GM12801 (cell line): Measurements from ENCODE around the gene NUDT15.

Experiments used
- TF ChIP-seq, protein P1 (sequence below): IDR thresholded peaks from one replicate; pipeline ENCODE4 v1.5.1; 2011; ENCODE audit warnings: control low read depth; ENCODE audit not compliant: insufficient read length; ENCODE audit errors: extremely low read depth

Gene NUDT15

GRCh38 chr13:48093588-48093987 is 56.1 kb downstream of the NUDT15 start:
- TF ChIP-seq, protein P1, sequence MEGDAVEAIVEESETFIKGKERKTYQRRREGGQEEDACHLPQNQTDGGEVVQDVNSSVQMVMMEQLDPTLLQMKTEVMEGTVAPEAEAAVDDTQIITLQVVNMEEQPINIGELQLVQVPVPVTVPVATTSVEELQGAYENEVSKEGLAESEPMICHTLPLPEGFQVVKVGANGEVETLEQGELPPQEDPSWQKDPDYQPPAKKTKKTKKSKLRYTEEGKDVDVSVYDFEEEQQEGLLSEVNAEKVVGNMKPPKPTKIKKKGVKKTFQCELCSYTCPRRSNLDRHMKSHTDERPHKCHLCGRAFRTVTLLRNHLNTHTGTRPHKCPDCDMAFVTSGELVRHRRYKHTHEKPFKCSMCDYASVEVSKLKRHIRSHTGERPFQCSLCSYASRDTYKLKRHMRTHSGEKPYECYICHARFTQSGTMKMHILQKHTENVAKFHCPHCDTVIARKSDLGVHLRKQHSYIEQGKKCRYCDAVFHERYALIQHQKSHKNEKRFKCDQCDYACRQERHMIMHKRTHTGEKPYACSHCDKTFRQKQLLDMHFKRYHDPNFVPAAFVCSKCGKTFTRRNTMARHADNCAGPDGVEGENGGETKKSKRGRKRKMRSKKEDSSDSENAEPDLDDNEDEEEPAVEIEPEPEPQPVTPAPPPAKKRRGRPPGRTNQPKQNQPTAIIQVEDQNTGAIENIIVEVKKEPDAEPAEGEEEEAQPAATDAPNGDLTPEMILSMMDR: no peak

- TF ChIP-seq, protein P1: no peak
These were observed 56.9 kb downstream of the NUDT15 start for GRCh38 chr13:48094404-48094780.

- TF ChIP-seq, protein P1: peak; percentile 62
These were observed 57.4 kb downstream of the NUDT15 start, which contains the start of gene MED4 for GRCh38 chr13:48094781-48095502. MED4 (minus strand) TSS chr13:48095104; CDS start chr13:48095078, 26 bp downstream.

DNA sequence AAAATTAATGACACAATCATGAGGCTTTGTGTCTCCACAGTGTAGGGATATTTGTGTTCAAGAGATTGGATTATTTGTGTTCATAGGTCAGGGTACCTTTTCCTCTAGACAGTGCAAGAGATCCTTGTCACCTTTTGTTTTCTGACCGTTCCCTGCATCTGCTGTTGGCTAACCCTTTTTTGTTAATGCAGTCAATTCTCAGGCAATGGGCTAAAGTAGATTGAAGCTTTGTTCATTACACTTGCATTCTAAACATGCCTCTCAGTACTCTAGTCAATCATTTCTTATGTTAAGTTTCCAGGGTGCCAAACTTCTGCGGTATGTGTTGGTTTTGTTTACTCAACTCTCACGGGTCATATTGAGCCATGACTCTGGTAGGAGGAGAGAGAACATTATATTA is 59.1 kb downstream of the NUDT15 start:
- TF ChIP-seq, protein P1: no peak
